Renal cortical epithelial cell (primary cell): ENCODE results near the gene OR4F15. TPM values are rescaled to one million over a fixed set of nuclear protein-coding genes. Genes with fewer than 3 reads are reported as not detected.
A peak's percentile ranks its signal among the peaks of the same experiment; 100 is the strongest.
"Not testable (repeated sequence)": the region's sequence is repeated elsewhere in the genome, so short reads cannot be mapped to it uniquely, and the experiment has no call there.

Experiments
- DNase-seq: peaks from one replicate; pipeline ENCODE4 v3.0.0-alpha.2; 2011; ENCODE audit warnings: low read depth
- total RNA-seq: library from RNA; depleted of rRNA; stranded (reverse); fragments of >200 nt; gene quantifications from 2 replicates; pipeline ENCODE4 v1.2.3, GENCODE V29; 2014

Gene OR4F15, protein sequence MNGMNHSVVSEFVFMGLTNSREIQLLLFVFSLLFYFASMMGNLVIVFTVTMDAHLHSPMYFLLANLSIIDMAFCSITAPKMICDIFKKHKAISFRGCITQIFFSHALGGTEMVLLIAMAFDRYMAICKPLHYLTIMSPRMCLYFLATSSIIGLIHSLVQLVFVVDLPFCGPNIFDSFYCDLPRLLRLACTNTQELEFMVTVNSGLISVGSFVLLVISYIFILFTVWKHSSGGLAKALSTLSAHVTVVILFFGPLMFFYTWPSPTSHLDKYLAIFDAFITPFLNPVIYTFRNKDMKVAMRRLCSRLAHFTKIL
- 0.20 TPM in 1 of 2 replicates, not detected in the other for total RNA-seq

DNA sequence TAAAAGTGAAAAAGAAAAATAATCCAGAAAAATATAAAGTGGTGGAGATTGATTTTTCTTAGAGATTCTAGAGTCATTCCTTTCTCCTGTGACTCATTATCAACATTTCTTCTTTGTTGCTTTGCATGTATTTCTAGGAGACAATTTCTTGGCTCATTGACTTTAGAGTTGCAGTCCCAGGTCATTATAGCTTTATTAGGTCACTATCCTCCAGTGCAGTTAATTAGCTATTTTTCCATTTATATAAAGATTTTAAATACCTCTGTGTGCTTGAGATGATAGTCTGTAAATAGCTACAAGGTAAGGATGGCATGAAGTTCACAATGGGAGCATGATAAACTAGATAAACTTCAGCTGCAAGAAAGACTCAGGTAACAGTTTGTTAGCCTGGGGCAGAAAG, at the start of gene OR4F15:
Gene OR4F15, plus strand, starts transcription at position 301 of the 400 bp plus-strand sequence. CDS start 5,985 bp downstream, outside the sequence.
- DNase-seq, result peak; percentile 29

GRCh38 chr15:101764669-101765339, 47.2 kb upstream of the OR4F15 start:
- peak; percentile 53 for DNase-seq

DNA sequence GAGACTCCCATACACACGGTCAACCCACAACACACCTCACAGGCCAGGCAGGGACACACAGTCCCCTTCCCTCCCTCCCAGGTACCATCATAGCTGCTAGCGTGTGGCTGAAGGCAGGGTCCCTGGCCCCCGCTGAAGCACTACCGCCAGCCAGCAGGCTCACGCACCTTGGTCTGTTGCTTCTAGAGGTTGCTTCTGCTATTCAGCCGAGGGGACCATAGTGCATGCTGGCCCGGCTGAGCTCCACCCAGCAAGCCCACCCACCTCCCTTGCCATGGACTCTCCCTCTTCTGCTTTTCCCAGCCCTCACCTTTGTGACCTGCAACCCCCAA, 46.7 kb upstream of the OR4F15 start:
- DNase-seq, result not testable (repeated sequence)

DNA sequence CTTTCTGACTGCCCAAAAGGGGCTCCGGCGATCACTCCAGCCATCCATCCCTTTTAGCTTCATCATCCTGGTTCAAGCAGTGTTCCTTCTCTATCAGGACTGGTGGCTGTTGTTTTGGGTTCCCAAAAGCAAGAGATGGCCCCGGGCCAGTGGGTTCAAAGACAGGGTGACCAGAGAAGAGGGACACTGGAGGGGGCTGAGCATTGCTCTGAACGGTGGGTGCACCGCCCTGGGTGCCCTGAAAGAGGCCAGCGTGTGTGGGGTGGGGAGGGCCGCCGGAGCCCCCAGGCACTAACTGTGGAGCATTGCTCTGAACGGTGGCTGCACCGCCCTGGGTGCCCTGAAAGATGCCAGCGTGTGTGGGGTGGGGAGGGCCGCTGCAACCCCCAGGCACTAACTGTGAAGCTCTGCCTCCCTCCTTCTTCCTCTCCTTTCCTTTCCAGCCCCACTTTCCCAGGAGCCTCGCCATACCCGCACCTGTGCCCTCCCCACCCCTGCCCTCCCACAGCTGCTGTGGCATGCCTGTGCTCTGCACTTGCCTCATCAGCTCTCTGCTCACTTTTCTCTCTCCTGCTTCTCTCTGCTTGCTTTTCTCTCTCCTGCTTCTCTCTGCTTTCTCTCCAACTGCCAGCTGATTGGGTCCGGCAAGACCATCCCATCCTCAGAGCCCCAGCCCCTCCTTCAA, 46.1 kb upstream of the OR4F15 start:
- no peak for DNase-seq

- DNase-seq, result not testable (repeated sequence)
Observed at GRCh38 chr15:101767083-101767640, 44.8 kb upstream of the OR4F15 start.

GRCh38 chr15:101772921-101773320, 39.1 kb upstream of the OR4F15 start:
- no peak for DNase-seq

GRCh38 chr15:101773496-101774100, 38.4 kb upstream of the OR4F15 start:
- DNase-seq, result no peak

DNA sequence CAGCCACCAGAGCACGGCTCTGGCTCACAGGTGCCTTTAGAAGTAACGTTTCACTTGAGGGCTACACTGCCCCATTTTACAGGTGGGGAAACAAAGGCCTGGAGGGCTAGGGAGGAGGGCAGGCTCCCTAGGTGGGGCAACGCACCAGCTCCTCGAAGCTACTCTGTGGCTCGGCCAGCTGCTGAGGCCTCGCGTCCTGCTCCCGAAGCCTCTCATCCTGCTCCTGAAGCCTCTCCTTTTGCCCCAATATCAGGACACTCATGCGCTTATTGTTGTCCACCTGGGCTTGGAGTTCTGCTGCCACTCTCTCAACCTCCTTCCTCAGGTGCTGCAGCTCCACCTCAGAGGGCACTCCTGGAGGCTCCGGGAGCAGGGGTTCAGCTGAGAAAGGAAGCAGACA, 36.9 kb upstream of the OR4F15 start:
- no peak for DNase-seq

DNA sequence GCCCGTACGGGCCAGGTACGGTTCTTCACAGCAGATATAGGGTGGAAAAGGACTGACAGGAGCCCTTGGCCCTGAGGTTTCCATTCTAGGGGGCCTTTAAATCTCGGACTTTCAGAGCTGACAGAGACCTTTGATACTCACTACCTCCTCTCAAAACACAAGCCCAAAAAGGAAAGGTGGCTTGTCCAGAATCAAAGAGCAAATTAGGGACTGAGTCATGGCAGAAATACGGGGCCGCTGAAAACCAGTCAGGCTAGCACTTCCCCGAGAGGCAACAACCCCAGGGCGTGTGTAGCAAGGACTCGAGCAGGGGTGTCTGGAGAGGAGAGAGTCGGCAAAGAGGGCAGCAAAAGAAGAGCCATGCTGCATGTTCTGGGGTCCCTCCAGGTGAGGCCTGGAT, 33.4 kb upstream of the OR4F15 start:
- DNase-seq, result not testable (repeated sequence)

DNA sequence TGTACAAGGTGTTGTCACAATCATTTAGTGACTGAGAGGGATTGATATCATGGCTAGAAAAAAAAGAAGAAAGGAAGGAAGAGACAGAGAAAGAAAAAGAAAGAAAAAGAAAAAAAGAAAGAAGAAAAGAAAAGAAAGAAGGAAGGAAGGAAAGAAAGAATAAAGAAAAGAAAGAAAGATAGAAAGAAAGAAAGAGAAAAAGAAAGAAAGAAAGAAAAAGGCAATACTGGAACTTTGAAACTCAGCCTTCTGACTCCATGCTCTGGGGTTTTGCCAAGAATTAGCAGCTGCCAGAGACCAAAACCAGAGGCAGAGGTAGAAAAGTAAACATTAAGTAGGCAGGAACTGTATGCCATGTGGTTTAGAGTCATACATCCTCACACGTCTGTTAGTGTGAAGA, 31.8 kb upstream of the OR4F15 start:
- peak; percentile 45 for DNase-seq

- DNase-seq, result no peak
Observed at GRCh38 chr15:101781928-101782327, 30.1 kb upstream of the OR4F15 start.

DNA sequence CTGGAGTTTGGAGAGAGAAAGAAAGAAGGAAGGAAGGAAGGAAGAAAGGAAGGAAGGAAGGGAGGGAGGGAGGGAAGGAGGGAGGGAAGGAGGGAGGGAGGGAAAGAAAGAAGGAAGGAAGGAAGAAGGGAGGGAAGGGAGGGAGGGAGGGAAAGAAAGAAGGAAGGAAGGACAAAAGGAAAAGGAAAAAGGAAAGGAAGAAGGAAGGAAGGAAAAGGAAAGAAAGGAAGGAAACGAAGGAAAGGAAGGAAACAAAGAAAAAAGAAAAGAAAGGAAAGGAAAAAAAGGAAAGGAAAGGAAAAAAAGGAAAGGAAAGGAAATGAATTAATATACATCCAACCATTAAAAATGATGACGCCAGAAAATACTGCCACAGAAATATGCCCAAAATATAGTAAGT, 27.4 kb upstream of the OR4F15 start:
- no peak for DNase-seq

GRCh38 chr15:101786422-101786821, 25.6 kb upstream of the OR4F15 start:
- DNase-seq, result not testable (repeated sequence)

DNA sequence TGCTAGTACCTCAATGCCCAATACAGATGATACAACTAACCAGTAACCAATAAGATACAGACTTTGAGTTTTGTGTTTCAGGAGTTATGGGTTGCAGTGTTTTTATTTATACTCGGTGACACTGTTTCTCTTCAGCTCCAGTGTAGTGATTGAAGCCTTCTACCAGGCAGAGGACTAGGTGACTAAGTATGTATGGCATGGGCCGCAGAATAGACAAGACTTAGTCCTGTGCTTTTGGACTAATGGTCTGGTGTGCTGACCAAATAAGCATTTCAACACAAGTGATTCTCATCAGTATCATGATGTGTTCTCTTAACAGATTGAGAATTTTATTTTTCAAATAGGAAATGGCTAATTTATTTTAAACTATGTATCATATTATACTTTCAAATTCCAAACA, 24.0 kb upstream of the OR4F15 start:
- DNase-seq, result not testable (repeated sequence)

- DNase-seq, result not testable (repeated sequence)
Observed at GRCh38 chr15:101788503-101789269, 23.3 kb upstream of the OR4F15 start.

- not testable (repeated sequence) for DNase-seq
Observed at GRCh38 chr15:101790748-101791147, 21.3 kb upstream of the OR4F15 start.

- not testable (repeated sequence) for DNase-seq
Observed at GRCh38 chr15:101793981-101794380, 18.0 kb upstream of the OR4F15 start.

GRCh38 chr15:101795455-101795854, 16.5 kb upstream of the OR4F15 start:
- DNase-seq, result peak; percentile 69

- DNase-seq, result no peak
Observed at GRCh38 chr15:101799665-101800064, 12.3 kb upstream of the OR4F15 start.

- no peak for DNase-seq
Observed at GRCh38 chr15:101801048-101801447, 11.0 kb upstream of the OR4F15 start.

DNA sequence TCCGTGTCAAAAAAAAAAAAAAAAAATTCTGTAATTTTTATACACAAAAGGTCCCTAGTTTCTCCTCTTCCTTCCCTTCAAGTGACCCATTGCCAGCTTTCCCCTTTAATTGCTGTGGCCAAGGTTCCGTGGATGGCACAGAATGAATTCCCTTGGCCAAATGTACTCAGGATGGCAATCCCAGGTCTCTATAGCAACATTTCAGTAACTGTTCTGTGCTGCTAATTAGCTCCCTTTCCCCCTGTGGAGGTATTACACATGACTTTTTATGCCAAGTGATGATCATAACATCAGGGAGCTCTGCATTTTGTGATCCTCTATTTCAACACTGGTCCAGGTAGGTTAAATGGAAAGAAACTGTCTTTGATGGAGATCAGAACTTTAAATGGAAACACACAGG, 8.8 kb upstream of the OR4F15 start, which contains the start of gene OR4F6:
Gene OR4F6, plus strand, starts transcription at position 301 of the 400 bp plus-strand sequence. CDS start 2,211 bp downstream, outside the sequence.
- DNase-seq, result no peak
